Activated CD8-positive, alpha-beta memory T cell treated with anti-CD3 and anti-CD28 coated beads, Interleukin-2, amount 50 U/mL, for 24 hours (primary cell): ENCODE measurements around the gene GLA.

ENCODE experiments used
- DNase-seq: peaks from one replicate; pipeline ENCODE4 v3.0.0-alpha.2; 2020; ENCODE audit errors: extremely low read depth

Gene GLA

GRCh38 chrX:101357166-101357795 is 50.4 kb downstream of the GLA start:
- no peak for DNase-seq

GRCh38 chrX:101349193-101349562 is 58.5 kb downstream of the GLA start:
- DNase-seq = no peak

- peak; percentile 30 for DNase-seq
These were observed 59.1 kb downstream of the GLA start, which contains the start of gene TIMM8A for GRCh38 chrX:101348452-101349192. Gene TIMM8A, minus strand, starts transcription at chrX:101348742. Its CDS starts 78 bp downstream, at chrX:101348664.

DNA sequence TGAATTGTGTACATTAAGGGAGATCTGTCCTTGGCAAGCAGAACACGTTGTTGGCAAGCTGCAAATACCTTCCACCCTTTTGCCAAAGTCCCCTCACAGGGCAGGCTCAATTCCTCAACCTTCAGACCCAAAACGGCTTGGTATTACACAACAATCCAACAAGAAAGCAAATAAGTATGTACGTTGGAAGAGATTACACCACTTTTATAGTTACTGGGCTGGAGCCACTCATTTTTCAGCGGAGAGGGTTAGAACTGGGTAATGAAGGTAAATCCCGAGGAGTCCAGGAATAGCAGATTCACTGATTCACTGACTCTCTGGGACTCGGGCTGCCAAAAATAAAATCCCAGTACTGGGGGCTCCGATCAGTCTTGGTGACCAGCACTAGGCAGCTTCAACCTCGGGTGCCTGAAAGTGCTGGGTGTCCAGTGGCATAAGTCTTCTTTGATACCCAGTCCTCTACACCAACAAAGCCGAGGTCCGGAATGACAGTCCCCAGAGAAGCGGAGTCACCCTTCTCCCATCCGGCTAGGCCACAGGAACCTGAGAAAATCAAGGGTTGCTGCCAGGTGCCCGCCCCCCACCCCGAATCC is 59.8 kb downstream of the GLA start:
- DNase-seq = no peak
